Measurements from ENCODE around the gene SNX11.

SNX11 gene

GRCh38 chr17:48161127-48161905 is 53.8 kb downstream of the SNX11 start:
- no peak for DNase-seq (ENCODE audit: low spot score)

- DNase-seq (ENCODE audit: low spot score), result no peak
Measured at GRCh38 chr17:48162306-48162934, 54.9 kb downstream of the SNX11 start.

GRCh38 chr17:48162946-48163506 is 55.5 kb downstream of the SNX11 start:
- DNase-seq (ENCODE audit: low spot score), result no peak

GRCh38 chr17:48163809-48164208 is 56.2 kb downstream of the SNX11 start:
- no peak for DNase-seq (ENCODE audit: low spot score)

GRCh38 chr17:48169926-48170325 is 62.4 kb downstream of the SNX11 start:
- DNase-seq (ENCODE audit: low spot score), result no peak

Data from RKO (cell line).